SU-DHL-6 (cell line): ENCODE measurements around the gene PSMC4.

ENCODE experiments used
- H2AFZ ChIP-seq: fragments of 200-600 bp; sonication (generic); 2 replicates; pipeline ENCODE4 v1.6.1; 2014; ENCODE audit warnings: low read depth, mild to moderate bottlenecking, moderate library complexity, mixed read lengths, antibody characterized with exemption, low read length; ENCODE audit not compliant: severe bottlenecking
- H3F3A ChIP-seq: fragments of 200-600 bp; shearing (Covaris generic); 2 replicates; pipeline ENCODE4 v1.6.0; 2016; ENCODE audit warnings: antibody characterized with exemption, mild to moderate bottlenecking; ENCODE audit not compliant: insufficient read depth
- H3K27ac ChIP-seq: fragments of 200-600 bp; sonication (generic); 2 replicates; pipeline ENCODE4 v1.5.1; 2016; ENCODE audit warnings: low read depth, mild to moderate bottlenecking, low read length, moderate library complexity, mixed read lengths
- H3K27me3 ChIP-seq: fragments of 200-600 bp; sonication (generic), shearing (Covaris generic); 2 replicates; pipeline ENCODE4 v1.6.0; 2014; ENCODE audit warnings: mild to moderate bottlenecking, low read length
- H3K36me3 ChIP-seq: fragments of 200-600 bp; sonication (generic); 2 replicates; pipeline ENCODE4 v1.6.1; 2014; ENCODE audit warnings: mild to moderate bottlenecking, low read length, mixed read lengths
- H3K4me2 ChIP-seq: fragments of 300-600, 200-600 bp; shearing (Covaris generic), sonication (generic); 2 replicates; pipeline ENCODE4 v1.6.0; 2014; ENCODE audit warnings: low read length, low read depth, mild to moderate bottlenecking; ENCODE audit not compliant: poor library complexity, severe bottlenecking
- H3K4me3 ChIP-seq: fragments of 200-600 bp; sonication (generic); 2 replicates; pipeline ENCODE4 v1.5.1; 2014; ENCODE audit warnings: antibody characterized with exemption, low read length, mild to moderate bottlenecking, mixed read lengths; ENCODE audit not compliant: insufficient read depth, poor library complexity, severe bottlenecking
- H3K79me2 ChIP-seq: fragments of 200-600 bp; sonication (generic); 2 replicates; pipeline ENCODE4 v1.6.1; 2014; ENCODE audit warnings: mild to moderate bottlenecking, low read length, moderate library complexity; ENCODE audit not compliant: insufficient read depth
- H3K9ac ChIP-seq: fragments of 200-600 bp; sonication (generic); 2 replicates; pipeline ENCODE4 v1.7.0; 2014; ENCODE audit warnings: mild to moderate bottlenecking, low read length
- H3K9me2 ChIP-seq: fragments of 200-600 bp; sonication (generic); replicated peaks from 2 replicates; pipeline ENCODE4 v1.6.1; 2014; ENCODE audit warnings: low read length; ENCODE audit not compliant: insufficient read depth
- H3K9me3 ChIP-seq: fragments of 200-600 bp; sonication (generic); 2 replicates; pipeline ENCODE4 v1.6.1; 2014; ENCODE audit warnings: low read length, mixed read lengths; ENCODE audit not compliant: insufficient read depth
- H4K20me1 ChIP-seq: fragments of 200-600 bp; sonication (generic); 2 replicates; pipeline ENCODE4 v1.6.1; 2014; ENCODE audit warnings: low read depth, mild to moderate bottlenecking, antibody characterized with exemption, low read length, moderate library complexity, mixed read lengths
- CTCF ChIP-seq: fragments of 200-600 bp; sonication (generic); IDR thresholded peaks from one replicate; pipeline ENCODE4 v1.5.1; 2017; ENCODE audit warnings: antibody characterized with exemption, mild to moderate bottlenecking, low read length, moderate library complexity; ENCODE audit not compliant: insufficient read depth, poor library complexity, severe bottlenecking
- EZH2phosphoT487 ChIP-seq: fragments of 200-600 bp; sonication (generic), shearing (Covaris generic); conservative IDR thresholded peaks from 2 replicates; pipeline ENCODE4 v1.6.1; 2018; ENCODE audit warnings: mild to moderate bottlenecking, antibody characterized with exemption, low read length, moderate library complexity, mixed read lengths

The PSMC4 gene

GRCh38 chr19:39982883-39983282 lies 11.9 kb downstream of the PSMC4 start:
- H3K27me3 ChIP-seq = no peaks in the 10 kb centered on the region
- H2AFZ ChIP-seq = no peak overlapping the region
- no peak overlapping the region for H3K4me3 ChIP-seq
- H3K9me2 ChIP-seq = no peaks in the 10 kb centered on the region
- no peak overlapping the region for H3K9ac ChIP-seq
- H3F3A ChIP-seq = peaks cover 4% of the 10 kb centered on the region
- no peak for TF ChIP-seq EZH2phosphoT487
- no peak for TF ChIP-seq CTCF
- peaks cover 60% of the 10 kb centered on the region for H3K79me2 ChIP-seq
- H3K9me3 ChIP-seq = peaks cover 15% of the 10 kb centered on the region; the same call in 1 of the 2 replicates
- H4K20me1 ChIP-seq = no peaks in the 10 kb centered on the region
- no peak overlapping the region for H3K27ac ChIP-seq
- H3K36me3 ChIP-seq = peaks cover 26% of the 10 kb centered on the region
- H3K4me2 ChIP-seq = no peak overlapping the region

- TF ChIP-seq EZH2phosphoT487 (no peak), CTCF (no peak)
- H3K9me2 ChIP-seq = no peaks in the 10 kb centered on the region
- H3K4me3 ChIP-seq = no peak overlapping the region
- no peaks in the 10 kb centered on the region for H4K20me1 ChIP-seq
- H3K27ac ChIP-seq = no peak overlapping the region
- H3K79me2 ChIP-seq = peaks cover 69% of the 10 kb centered on the region
- no peaks in the 10 kb centered on the region for H3K27me3 ChIP-seq
- H3K9ac ChIP-seq = no peak overlapping the region
- peaks cover 15% of the 10 kb centered on the region; the same call in 1 of the 2 replicates for H3K9me3 ChIP-seq
- peaks cover 4% of the 10 kb centered on the region for H3F3A ChIP-seq
- H3K4me2 ChIP-seq = no peak overlapping the region
- H2AFZ ChIP-seq = no peak overlapping the region
- H3K36me3 ChIP-seq = peaks cover 26% of the 10 kb centered on the region
These were observed 12.8 kb downstream of the PSMC4 start for GRCh38 chr19:39983695-39984300.

- Histone ChIP-seq H3K9ac (no peak overlapping the region), H2AFZ (no peak overlapping the region), H3K4me3 (no peak overlapping the region), H3F3A (peaks cover 9% of the 10 kb centered on the region), H3K9me3 (peaks cover 15% of the 10 kb centered on the region; the same call in 1 of the 2 replicates), H3K4me2 (no peak overlapping the region), H3K36me3 (peaks cover 21% of the 10 kb centered on the region), H3K27ac (no peak overlapping the region), H4K20me1 (no peaks in the 10 kb centered on the region), H3K9me2 (no peaks in the 10 kb centered on the region), H3K79me2 (peaks cover 90% of the 10 kb centered on the region), H3K27me3 (no peaks in the 10 kb centered on the region)
- TF ChIP-seq EZH2phosphoT487 = no peak
- TF ChIP-seq CTCF = no peak
These were observed 15.7 kb downstream of the PSMC4 start for GRCh38 chr19:39986643-39987042.
